ENCODE measurements around the gene UBASH3A. TPM values are rescaled to one million over a fixed set of nuclear protein-coding genes. Genes with fewer than 3 reads are reported as not detected.
"Not testable (repeated sequence)": the region's sequence is repeated elsewhere in the genome, so short reads cannot be mapped to it uniquely, and the experiment has no call there.

UBASH3A gene
- total RNA-seq, 6 experiments from 2014 or later: 0.12 to 0.50 (median 0.15) TPM

- intact Hi-C loops (cut with DNase I): no loop called here
- 37% methylated on average over 2 of the region's 2 CpGs for WGBS (ENCODE audit: insufficient coverage, low coverage, low lambda C conversion rate, missing lambda C conversion rate)
- Histone ChIP-seq H3K4me3 (no peak overlapping the region), H3K9me3 (no peaks in the 10 kb centered on the region), H3K4me1 (peaks cover 0 to 37% (median 8%) of the 10 kb centered on the region in 4 donors), H3K27me3 (no peaks in the 10 kb centered on the region), H3K36me3 (no peaks in the 10 kb centered on the region), H3K27ac (peak overlapping the region in 1 of 3 donors; percentile 14)
- peak; percentile 53 to 71 (median 68) for ATAC-seq
- DNase-seq: peak in 2 of 3 donors; percentile 46 to 60
- TF ChIP-seq POLR2A (IDR thresholded peaks at IDR 0.05) (no peak), CTCF (IDR thresholded peaks at IDR 0.05) (no peak)
Measured at GRCh38 chr21:42469272-42469671, 65.6 kb downstream of the UBASH3A start.

- intact Hi-C loops (cut with DNase I); H3K27me3 ChIP-seq; H3K9me3 ChIP-seq; ATAC-seq; H3K27ac ChIP-seq; H3K4me3 ChIP-seq; H3K36me3 ChIP-seq: not testable (repeated sequence)
- peak in 2 of 3 donors; percentile 1 to 5 for DNase-seq
- peaks cover 0 to 32% (median 6%) of the 10 kb centered on the region in 4 donors for H3K4me1 ChIP-seq
- WGBS (ENCODE audit: insufficient coverage, low coverage, low lambda C conversion rate, missing lambda C conversion rate): 100% methylated on average over 4 of the region's 4 CpGs
Measured at GRCh38 chr21:42469726-42470125, 66.0 kb downstream of the UBASH3A start.

- H3K27me3 ChIP-seq: no peaks in the 10 kb centered on the region
- H3K4me1 ChIP-seq: peaks cover 0 to 21% (median 0%) of the 10 kb centered on the region in 4 donors
Measured at GRCh38 chr21:42471206-42471605, 67.5 kb downstream of the UBASH3A start.

GRCh38 chr21:42471716-42472330 is 68.1 kb downstream of the UBASH3A start:
- peaks cover 0 to 21% (median 0%) of the 10 kb centered on the region in 4 donors for H3K4me1 ChIP-seq
- intact Hi-C loops (cut with DNase I): no loop called here
- H3K36me3 ChIP-seq: no peaks in the 10 kb centered on the region
- H3K27me3 ChIP-seq: no peaks in the 10 kb centered on the region
- no peak overlapping the region for H3K27ac ChIP-seq
- no peaks in the 10 kb centered on the region for H3K9me3 ChIP-seq
- WGBS (ENCODE audit: insufficient coverage, low coverage, low lambda C conversion rate, missing lambda C conversion rate): 94% methylated on average over 7 of the region's 13 CpGs
- DNase-seq (peak in 2 of 3 donors; percentile 31 to 37), ATAC-seq (no peak)
- no peak overlapping the region for H3K4me3 ChIP-seq
- TF ChIP-seq POLR2A (IDR thresholded peaks at IDR 0.05): no peak
- no peak for TF ChIP-seq CTCF (IDR thresholded peaks at IDR 0.05)

More at GRCh38 chr21:42471206-42471605, 67.5 kb downstream of the UBASH3A start:
- intact Hi-C loops (cut with DNase I): no loop called here
- Histone ChIP-seq H3K36me3 (no peaks in the 10 kb centered on the region), H3K27ac (no peak overlapping the region), H3K9me3 (no peaks in the 10 kb centered on the region), H3K4me3 (no peak overlapping the region)
- DNase-seq (peak in 2 of 3 donors; percentile 11 to 28), ATAC-seq (no peak)
- WGBS (ENCODE audit: insufficient coverage, low coverage, low lambda C conversion rate, missing lambda C conversion rate): 94% methylated on average over 8 of the region's 9 CpGs
- no peak for TF ChIP-seq CTCF (IDR thresholded peaks at IDR 0.05)
- no peak for TF ChIP-seq POLR2A (IDR thresholded peaks at IDR 0.05)

- WGBS (ENCODE audit: insufficient coverage, low coverage, low lambda C conversion rate, missing lambda C conversion rate): 83% methylated on average over 7 of the region's 7 CpGs
- intact Hi-C loops (cut with DNase I): no loop called here
- ATAC-seq: no peak
- Histone ChIP-seq H3K9me3 (no peaks in the 10 kb centered on the region), H3K27ac (no peak overlapping the region), H3K4me1 (peaks cover 0 to 18% (median 0%) of the 10 kb centered on the region in 4 donors), H3K27me3 (no peaks in the 10 kb centered on the region), H3K4me3 (no peak overlapping the region), H3K36me3 (no peaks in the 10 kb centered on the region)
- peak in 2 of 3 donors; percentile 6 to 10 for DNase-seq
- TF ChIP-seq CTCF (IDR thresholded peaks at IDR 0.05): no peak
- no peak for TF ChIP-seq POLR2A (IDR thresholded peaks at IDR 0.05)
Measured at GRCh38 chr21:42472521-42472920, 68.8 kb downstream of the UBASH3A start.
